DOHH2 (cell line): ENCODE measurements around the gene SNTB2.
"Not testable (repeated sequence)": the region's sequence is repeated elsewhere in the genome, so short reads cannot be mapped to it uniquely, and the experiment has no call there.

Experiments
- H3F3A ChIP-seq: fragments of 200-600 bp; sonication (generic), shearing (Covaris generic); 2 replicates; pipeline ENCODE4 v1.6.0; 2016; ENCODE audit warnings: antibody characterized with exemption, mild to moderate bottlenecking; ENCODE audit not compliant: control insufficient read depth, insufficient read depth
- H3K27ac ChIP-seq: fragments of 200-600 bp; sonication (generic); 2 replicates; pipeline ENCODE4 v1.5.1; 2014; ENCODE audit warnings: low read depth, mild to moderate bottlenecking, low read length, moderate library complexity
- H3K27me3 ChIP-seq: fragments of 200-600 bp; sonication (generic); 2 replicates; pipeline ENCODE4 v1.6.1; 2014; ENCODE audit warnings: mild to moderate bottlenecking, low read length, mixed read lengths; ENCODE audit not compliant: control insufficient read depth
- H3K36me3 ChIP-seq: fragments of 200-600 bp; sonication (generic); 2 replicates; pipeline ENCODE4 v1.6.1; 2014; ENCODE audit warnings: mild to moderate bottlenecking, low read length, moderate library complexity, mixed read lengths; ENCODE audit not compliant: control insufficient read depth
- H3K4me1 ChIP-seq: fragments of 200-600 bp; sonication (generic); 2 replicates; pipeline ENCODE4 v1.6.1; 2014; ENCODE audit warnings: mild to moderate bottlenecking, low read length, mixed read lengths; ENCODE audit not compliant: control insufficient read depth
- H3K4me2 ChIP-seq: fragments of 200-600 bp; sonication (generic); 2 replicates; pipeline ENCODE4 v1.6.0; 2014; ENCODE audit warnings: mild to moderate bottlenecking, low read length, moderate library complexity
- H3K4me3 ChIP-seq: fragments of 200-600 bp; sonication (generic); 2 replicates; pipeline ENCODE4 v1.5.1; 2014; ENCODE audit warnings: mild to moderate bottlenecking, low read length, mixed read lengths
- H3K79me2 ChIP-seq: fragments of 200-600 bp; sonication (generic); 2 replicates; pipeline ENCODE4 v1.6.1; 2014; ENCODE audit warnings: mild to moderate bottlenecking, low read length, mixed read lengths; ENCODE audit not compliant: control insufficient read depth
- H3K9me2 ChIP-seq: fragments of 200-600 bp; sonication (generic); replicated peaks from 2 replicates; pipeline ENCODE4 v1.6.1; 2014; ENCODE audit warnings: mild to moderate bottlenecking, low read length, mixed read lengths; ENCODE audit not compliant: control insufficient read depth
- H3K9me3 ChIP-seq: fragments of 200-600 bp; sonication (generic); 2 replicates; pipeline ENCODE4 v1.6.1; 2014; ENCODE audit warnings: antibody characterized with exemption, low read length, mixed read lengths; ENCODE audit not compliant: control insufficient read depth, insufficient read depth
- H4K20me1 ChIP-seq: fragments of 200-600 bp; sonication (generic); 2 replicates; pipeline ENCODE4 v1.6.0; 2014; ENCODE audit warnings: low read depth, mild to moderate bottlenecking, antibody characterized with exemption, low read length, moderate library complexity; ENCODE audit not compliant: control insufficient read depth, insufficient read depth
- EZH2phosphoT487 ChIP-seq: fragments of 200-600 bp; sonication (generic); IDR thresholded peaks from 2 replicates; pipeline ENCODE4 v1.6.1; 2017; ENCODE audit warnings: borderline replicate concordance, mild to moderate bottlenecking, antibody characterized with exemption, low read length, moderate library complexity, mixed read lengths
- TF ChIP-seq, protein P1 (sequence below): fragments of 200-600 bp; sonication (generic); IDR thresholded peaks from one replicate; pipeline ENCODE4 v1.5.1; 2014; ENCODE audit warnings: antibody characterized with exemption, mild to moderate bottlenecking, low read depth, low read length; ENCODE audit not compliant: poor library complexity, severe bottlenecking

SNTB2 gene

DNA sequence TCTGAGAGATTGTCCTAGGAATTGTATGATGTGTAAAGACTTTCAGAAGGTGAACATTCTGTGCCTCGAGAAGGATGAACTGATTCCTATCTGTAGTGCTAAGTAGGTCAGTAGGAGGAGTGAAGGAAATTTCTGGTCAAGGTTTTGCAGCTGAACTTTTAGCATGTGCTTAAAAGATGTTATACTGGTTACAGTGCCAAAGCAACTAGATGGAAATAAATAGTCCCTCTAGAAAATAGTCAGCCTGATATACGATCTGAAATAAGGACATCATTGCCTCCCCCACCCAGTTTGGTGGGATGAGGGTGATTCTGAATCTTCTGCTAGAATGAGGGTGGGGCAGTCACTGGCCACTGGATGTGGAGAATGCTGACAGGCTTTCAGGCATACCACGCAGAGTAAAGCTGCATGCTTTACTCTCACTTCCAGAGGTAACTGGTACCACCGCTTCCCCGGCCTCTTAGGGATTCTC is 66.9 kb downstream of the SNTB2 start:
- no peaks in the 10 kb centered on the region for H4K20me1 ChIP-seq
- no peaks in the 10 kb centered on the region for H3K4me1 ChIP-seq
- no peak for TF ChIP-seq EZH2phosphoT487
- TF ChIP-seq, protein P1, sequence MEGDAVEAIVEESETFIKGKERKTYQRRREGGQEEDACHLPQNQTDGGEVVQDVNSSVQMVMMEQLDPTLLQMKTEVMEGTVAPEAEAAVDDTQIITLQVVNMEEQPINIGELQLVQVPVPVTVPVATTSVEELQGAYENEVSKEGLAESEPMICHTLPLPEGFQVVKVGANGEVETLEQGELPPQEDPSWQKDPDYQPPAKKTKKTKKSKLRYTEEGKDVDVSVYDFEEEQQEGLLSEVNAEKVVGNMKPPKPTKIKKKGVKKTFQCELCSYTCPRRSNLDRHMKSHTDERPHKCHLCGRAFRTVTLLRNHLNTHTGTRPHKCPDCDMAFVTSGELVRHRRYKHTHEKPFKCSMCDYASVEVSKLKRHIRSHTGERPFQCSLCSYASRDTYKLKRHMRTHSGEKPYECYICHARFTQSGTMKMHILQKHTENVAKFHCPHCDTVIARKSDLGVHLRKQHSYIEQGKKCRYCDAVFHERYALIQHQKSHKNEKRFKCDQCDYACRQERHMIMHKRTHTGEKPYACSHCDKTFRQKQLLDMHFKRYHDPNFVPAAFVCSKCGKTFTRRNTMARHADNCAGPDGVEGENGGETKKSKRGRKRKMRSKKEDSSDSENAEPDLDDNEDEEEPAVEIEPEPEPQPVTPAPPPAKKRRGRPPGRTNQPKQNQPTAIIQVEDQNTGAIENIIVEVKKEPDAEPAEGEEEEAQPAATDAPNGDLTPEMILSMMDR, result no peak
- no peaks in the 10 kb centered on the region for H3K27me3 ChIP-seq
- H3K4me2 ChIP-seq, result no peak overlapping the region
- no peaks in the 10 kb centered on the region for H3K79me2 ChIP-seq
- H3K9me2 ChIP-seq, result no peaks in the 10 kb centered on the region
- H3K9me3 ChIP-seq, result no peaks in the 10 kb centered on the region
- H3K36me3 ChIP-seq, result 0 out of 2 replicates have a peak, but pooled peaks cover 3% of the 10 kb centered on the region
- no peaks in the 10 kb centered on the region; the same call in 1 of the 2 replicates for H3F3A ChIP-seq
- no peak overlapping the region for H3K4me3 ChIP-seq
- H3K27ac ChIP-seq, result no peak overlapping the region

DNA sequence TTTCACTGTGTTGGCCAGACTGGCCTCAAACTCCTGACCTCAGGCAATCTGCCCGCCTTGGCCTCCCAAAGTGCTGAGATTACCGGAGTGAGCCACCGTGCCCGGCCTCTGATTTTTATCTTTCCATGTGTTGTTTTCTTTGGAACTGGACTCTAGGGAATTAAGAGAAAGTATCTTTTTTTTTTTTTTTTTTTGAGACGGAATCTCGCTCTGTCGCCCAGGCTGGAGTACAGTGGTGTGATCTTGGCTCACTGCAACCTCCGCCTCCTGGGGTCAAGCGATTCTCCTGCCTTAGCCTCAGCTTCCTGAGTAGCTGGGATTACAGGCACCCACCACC is 72.4 kb downstream of the SNTB2 start:
- not testable (repeated sequence) for H3K9me2 ChIP-seq, H3K79me2 ChIP-seq, H3K4me2 ChIP-seq, H4K20me1 ChIP-seq, H3K27me3 ChIP-seq, H3K27ac ChIP-seq, H3K4me3 ChIP-seq, H3K4me1 ChIP-seq, H3K9me3 ChIP-seq, H3F3A ChIP-seq
- peaks cover 16% of the 10 kb centered on the region for H3K36me3 ChIP-seq

DNA sequence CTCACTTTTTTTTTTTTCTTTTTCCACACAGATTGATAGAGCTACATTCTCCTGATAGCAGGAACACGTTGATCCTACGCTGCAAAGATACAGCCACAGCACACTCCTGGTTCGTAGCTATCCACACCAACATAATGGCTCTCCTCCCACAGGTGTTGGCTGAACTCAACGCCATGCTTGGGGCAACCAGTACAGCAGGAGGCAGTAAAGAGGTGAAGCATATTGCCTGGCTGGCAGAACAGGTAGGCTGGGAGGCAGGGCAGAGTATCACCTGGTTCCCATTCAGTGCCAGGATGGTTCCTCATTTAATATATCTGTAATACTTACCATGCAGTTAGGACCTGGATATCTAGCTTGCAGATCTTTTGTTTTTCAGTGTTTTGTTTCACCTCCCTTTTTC is 73.1 kb downstream of the SNTB2 start:
- Histone ChIP-seq H3K36me3 (peaks cover 19% of the 10 kb centered on the region), H4K20me1 (no peaks in the 10 kb centered on the region), H3K9me2 (no peaks in the 10 kb centered on the region), H3K27me3 (no peaks in the 10 kb centered on the region), H3F3A (no peaks in the 10 kb centered on the region), H3K27ac (no peak overlapping the region), H3K79me2 (no peaks in the 10 kb centered on the region), H3K4me1 (no peaks in the 10 kb centered on the region), H3K4me3 (no peak overlapping the region), H3K9me3 (no peaks in the 10 kb centered on the region), H3K4me2 (no peak overlapping the region)
- no peak for TF ChIP-seq EZH2phosphoT487
- TF ChIP-seq, protein P1, result no peak

- Histone ChIP-seq H3K27me3 (no peaks in the 10 kb centered on the region), H3K4me3 (no peak overlapping the region), H3K4me2 (no peak overlapping the region), H3F3A (no peaks in the 10 kb centered on the region), H3K27ac (no peak overlapping the region), H3K9me2 (no peaks in the 10 kb centered on the region), H3K36me3 (peaks cover 19% of the 10 kb centered on the region), H3K79me2 (no peaks in the 10 kb centered on the region), H3K4me1 (no peaks in the 10 kb centered on the region), H3K9me3 (no peaks in the 10 kb centered on the region), H4K20me1 (no peaks in the 10 kb centered on the region)
- TF ChIP-seq, protein P1, result no peak
- TF ChIP-seq EZH2phosphoT487, result no peak
Measured at GRCh38 chr16:69260506-69260905, 73.5 kb downstream of the SNTB2 start.
